ENCODE measurements around the gene TPSD1.
"Not testable (repeated sequence)": the region's sequence is repeated elsewhere in the genome, so short reads cannot be mapped to it uniquely, and the experiment has no call there.

DNA sequence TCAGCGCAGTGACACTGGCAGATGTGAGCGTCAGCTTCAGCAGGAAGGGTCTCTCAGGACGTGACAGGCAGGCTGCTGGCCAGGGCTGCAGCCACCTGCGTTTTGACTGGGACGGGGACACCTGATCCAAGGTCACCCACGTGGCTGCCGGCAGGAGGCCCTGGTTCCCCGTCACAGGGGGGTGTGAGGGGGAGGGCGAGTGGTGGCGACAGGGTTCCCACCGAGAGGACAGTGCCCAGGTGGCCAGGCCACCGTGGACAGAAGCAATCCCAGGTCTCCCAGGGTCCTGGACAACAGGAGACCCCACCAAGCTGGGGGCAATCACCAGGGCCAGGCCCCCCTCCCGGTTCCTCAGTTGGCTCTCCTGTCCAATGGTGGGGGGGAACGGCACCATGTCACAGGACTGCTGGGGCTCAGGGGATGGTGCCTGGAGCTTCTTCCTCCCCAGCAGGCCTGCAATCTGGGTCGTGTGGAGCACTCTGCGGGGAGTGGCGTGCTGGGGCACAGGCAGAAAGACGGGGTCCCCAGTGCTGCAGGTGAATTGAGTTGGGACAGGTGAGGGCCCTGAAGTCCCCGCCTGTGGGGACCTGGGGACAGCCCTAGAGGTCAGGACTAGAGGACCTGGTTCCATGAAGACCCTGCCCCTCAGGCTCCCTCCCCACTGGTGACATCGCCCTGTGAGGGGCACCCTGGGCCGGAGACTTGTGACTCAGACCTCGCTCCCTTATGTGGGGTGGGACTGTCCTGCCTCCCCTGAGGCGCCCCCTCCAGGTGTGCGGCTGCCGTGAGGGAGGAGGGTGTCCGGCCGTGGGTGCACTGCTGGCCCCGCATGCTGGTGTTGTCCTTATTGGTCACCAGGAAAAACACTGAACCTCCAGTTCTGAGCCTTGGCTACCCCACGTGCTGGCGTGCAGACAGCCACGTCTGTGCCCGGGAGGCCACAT lies 11.7 kb upstream of the TPSD1 start:
- TF ChIP-seq, protein P1, sequence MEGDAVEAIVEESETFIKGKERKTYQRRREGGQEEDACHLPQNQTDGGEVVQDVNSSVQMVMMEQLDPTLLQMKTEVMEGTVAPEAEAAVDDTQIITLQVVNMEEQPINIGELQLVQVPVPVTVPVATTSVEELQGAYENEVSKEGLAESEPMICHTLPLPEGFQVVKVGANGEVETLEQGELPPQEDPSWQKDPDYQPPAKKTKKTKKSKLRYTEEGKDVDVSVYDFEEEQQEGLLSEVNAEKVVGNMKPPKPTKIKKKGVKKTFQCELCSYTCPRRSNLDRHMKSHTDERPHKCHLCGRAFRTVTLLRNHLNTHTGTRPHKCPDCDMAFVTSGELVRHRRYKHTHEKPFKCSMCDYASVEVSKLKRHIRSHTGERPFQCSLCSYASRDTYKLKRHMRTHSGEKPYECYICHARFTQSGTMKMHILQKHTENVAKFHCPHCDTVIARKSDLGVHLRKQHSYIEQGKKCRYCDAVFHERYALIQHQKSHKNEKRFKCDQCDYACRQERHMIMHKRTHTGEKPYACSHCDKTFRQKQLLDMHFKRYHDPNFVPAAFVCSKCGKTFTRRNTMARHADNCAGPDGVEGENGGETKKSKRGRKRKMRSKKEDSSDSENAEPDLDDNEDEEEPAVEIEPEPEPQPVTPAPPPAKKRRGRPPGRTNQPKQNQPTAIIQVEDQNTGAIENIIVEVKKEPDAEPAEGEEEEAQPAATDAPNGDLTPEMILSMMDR (IDR thresholded peaks at IDR 0.05; ENCODE audit: insufficient read depth, low read length, poor library complexity, severe bottlenecking): not testable (repeated sequence)
- TF ChIP-seq EZH2phosphoT487 (conservative IDR thresholded peaks at IDR 0.05; ENCODE audit: low read length): not testable (repeated sequence)

Measured in SU-DHL-6 (cell line).